ENCODE results near the gene TRIM59.

Gene TRIM59, protein sequence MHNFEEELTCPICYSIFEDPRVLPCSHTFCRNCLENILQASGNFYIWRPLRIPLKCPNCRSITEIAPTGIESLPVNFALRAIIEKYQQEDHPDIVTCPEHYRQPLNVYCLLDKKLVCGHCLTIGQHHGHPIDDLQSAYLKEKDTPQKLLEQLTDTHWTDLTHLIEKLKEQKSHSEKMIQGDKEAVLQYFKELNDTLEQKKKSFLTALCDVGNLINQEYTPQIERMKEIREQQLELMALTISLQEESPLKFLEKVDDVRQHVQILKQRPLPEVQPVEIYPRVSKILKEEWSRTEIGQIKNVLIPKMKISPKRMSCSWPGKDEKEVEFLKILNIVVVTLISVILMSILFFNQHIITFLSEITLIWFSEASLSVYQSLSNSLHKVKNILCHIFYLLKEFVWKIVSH

DNA sequence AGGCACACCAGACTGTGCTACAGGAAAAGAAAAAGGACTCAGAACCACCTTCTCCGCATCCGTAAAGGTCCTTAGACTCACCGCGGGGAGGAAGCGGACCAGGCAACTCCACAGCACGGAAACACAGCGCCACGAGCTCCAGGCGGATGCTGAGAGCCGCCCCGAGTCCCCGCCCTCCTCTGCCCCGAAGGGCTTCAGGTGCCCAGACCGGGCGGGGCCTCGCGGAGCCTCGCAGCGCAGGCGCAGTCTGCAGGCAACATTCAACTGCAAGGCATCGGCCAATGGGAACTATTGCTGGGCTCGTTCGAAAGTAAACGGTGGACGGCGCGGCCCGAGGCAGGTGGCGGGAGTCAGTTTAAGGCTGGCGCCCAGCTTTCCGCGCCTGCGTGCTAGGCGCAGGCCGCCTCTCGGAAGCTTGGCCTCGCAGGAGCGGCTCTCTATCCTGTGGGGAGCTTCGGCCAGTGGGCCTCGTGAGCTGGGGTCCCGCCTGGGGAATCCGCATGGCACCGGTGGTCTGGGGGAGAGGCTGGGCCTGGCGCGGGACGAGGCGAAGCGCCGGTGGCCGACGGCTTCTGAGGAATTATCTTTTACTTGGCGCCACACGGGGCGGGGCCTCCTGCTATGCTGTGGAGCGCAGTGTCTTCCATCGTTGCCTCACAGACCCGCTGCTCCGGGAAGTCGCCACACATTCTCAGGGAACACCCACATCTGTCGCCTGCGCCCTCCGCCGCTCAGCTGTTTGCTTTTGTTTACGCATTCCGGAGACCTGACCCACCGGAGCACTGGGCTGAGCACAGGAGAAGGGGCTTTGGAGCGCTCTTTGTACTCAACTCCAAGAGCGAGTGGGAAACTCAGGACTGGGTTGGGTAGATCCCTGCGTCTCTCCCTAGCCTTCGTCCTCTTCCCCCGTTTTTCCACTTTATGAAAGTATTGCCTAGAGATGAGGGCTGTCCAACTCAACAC lies at the start of gene TRIM59:
Gene TRIM59 (minus strand): TSS at position 151 of the 963 bp plus-strand sequence. CDS start 10,603 bp downstream, outside the sequence.
- peak; percentile 95 to 96 for DNase-seq

DNA sequence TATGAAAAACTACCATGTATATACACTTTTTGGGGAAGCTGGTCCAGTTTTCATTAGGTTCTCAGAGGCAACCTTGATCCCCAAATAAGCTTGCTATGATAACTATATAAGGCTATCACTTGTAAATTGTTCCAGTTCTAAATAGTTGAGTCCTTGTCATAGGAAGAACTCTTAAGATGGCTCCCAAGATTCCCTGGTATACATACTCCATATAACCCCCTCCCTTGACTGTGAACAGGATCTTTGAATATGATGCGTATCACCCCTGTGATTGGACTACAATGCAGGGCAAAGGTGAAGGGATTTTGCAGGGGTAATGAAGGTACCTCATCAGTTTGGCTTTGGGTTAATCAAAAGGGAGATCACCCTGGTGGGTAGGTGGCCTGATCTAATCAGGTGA lies 48.6 kb upstream of the TRIM59 start:
- DNase-seq, result no peak

DNA sequence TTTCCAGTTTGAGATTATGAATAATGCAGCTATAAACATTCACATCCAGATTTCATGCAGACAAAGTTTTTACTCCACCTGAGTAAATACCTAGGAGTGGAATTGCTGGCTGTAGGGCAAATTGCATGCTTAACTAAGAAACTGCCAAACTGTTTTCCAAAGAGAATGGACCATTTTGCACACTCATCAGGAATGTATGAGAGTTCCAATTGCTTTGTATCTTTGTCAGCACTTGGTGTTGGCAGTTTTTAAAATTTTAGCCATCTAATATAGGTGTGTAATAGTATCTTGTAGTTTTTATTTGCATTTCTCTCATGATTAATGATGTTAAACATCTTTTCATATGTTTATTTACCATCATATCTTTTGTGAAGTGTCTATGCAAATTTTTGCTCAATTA lies 40.6 kb upstream of the TRIM59 start:
- DNase-seq, result no peak

DNA sequence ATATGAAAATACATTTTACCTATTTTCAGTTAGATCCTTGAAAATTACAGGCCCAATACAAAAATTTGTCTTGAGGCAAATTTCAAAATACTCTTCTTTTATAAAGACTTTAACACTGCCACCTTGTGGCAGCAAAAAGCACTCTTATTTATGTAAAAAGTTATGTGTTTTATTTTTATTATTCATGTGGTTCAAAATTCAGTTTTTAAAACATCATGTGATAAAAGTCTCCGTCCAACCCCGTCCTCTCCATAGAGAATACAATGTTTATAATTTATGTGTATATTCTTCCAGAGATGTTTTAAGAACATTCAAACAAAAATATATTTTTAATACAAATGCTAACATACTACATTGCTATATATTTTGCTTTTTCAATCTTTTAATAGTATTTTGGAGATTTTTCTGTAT lies 36.9 kb upstream of the TRIM59 start:
- DNase-seq, result no peak

DNA sequence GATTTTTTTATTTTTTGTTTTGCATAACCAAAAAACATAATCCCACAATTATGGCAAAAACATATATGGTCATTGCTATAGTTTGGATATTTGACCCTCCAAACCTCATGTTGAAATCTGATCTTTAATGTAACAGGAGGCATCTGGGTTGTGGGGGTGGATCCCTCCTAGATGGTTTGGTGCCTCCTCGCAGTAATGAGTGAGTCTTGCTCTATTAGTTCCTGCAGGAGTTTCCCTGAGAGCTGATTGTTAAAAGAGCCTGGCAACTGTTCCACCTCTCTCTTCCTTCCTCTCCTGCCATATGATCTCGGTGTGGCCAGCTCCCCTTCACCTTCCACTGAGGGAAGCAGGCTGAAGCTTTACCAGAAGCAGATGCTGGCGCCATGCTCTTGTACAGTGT lies 33.2 kb upstream of the TRIM59 start:
- DNase-seq, result no peak

DNA sequence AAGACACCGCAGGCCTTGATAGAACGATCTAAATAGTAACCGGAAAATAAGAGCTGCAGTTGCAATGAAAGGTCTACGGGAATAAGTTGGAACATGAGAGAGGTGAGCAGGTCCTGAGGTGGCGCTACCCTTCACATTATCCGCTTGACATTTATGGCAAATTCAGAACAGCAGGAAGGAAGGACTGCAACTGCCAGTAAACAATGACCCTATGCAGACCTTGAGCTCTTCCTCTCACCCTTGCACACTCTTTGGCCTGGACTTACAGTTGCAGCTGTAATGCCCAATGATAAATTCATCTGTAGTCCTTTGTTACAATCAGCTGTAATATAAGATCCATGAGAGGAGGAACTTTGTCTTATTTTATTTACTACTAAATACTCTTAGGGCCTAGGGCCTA lies 32.3 kb upstream of the TRIM59 start:
- no peak for DNase-seq

DNA sequence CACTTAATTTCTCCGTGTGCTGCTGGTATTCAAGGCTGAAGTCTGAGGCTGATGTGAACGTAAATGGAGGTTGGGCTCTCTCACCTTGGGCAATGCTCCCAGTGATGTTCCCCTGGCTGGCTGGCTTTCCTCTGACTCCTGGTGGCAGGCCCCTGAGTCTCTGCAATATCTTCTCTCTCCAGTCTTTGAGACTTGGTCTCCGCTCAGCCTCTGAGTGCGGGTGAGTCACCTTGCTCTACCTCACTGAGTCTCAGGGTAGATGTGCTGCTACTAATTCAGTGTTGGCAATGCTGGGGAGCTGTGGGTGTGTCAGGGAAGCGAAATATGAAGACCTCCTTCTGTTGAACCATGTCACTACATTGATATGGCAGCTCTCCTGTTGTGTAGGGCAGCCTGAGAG lies 31.3 kb upstream of the TRIM59 start:
- no peak for DNase-seq

DNA sequence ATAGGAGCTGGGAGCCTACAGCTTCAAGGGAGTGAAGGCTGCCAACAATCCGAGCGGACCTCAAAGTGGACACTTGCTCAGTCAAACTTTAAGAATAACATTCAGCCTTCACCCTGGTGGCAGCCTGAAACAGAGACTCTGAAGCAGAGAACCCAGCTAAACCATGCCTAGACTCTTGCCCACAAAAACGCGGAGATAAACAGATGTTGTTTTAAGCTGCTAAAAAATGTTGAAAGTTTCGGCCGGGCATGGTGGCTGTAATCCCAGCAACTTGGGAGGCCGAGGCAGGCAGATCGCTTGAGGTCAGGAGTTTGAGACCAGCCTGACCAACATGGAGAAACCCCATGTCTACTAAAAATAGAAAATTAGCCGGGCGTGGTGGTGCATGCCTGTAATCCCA lies 29.8 kb upstream of the TRIM59 start:
- no peak for DNase-seq

DNA sequence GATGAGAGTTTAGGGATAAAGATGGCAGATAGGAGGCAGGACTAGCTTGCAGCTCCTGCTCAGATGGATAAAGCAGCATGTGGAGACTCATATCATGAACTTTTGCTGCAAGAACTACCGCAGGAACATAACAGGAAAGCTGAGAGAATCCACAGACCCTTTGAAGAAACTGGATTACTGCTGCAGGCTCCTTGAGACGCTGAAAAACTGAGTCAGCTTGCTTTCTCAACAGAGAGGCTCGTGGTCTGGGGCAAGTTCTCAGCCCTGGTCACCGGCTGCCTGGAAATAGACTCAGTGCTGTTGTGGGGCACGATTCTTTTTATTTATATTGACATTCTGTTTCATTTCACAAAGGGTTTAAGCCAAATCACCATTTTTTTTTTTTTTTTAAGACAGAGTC lies 28.8 kb upstream of the TRIM59 start:
- no peak for DNase-seq

DNA sequence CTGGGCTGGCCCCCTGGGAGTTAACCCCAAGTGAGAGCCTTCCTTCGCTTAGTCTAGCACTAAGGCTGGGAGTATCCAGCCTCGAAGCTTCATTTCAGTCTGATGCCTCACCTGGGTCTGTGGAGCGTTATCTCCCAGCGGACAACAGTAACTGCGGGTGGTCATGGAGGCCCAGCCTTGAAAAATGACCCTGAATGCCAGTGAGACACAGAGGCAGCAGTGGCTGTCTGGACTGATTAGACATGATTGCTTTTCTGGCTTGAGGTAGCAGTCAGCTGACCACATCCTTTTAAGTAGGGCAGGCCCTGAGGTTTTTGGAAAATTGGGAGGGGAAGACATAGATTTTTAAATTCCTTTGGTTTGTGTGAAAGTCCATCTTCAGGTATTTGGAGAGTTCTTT lies 28.2 kb upstream of the TRIM59 start:
- no peak for DNase-seq

DNA sequence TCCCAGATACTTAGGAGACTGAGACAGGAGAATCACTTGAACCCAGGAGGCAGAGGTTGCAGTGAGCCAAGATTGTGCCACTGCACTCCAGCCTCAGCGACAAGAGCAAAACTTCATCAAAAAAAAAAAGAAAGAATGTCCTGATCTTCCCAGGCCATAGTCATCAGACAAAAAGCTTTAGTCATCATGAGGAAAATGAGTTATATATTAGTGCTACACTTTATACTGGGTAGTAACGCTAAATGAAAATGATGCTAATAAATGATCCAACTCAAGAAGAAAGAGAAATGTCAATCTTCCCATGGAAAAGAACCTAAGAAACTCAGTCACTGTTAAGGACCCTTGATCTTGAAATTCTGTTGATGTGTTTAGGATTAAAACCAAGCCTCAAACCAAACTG lies 26.3 kb upstream of the TRIM59 start:
- no peak for DNase-seq

DNA sequence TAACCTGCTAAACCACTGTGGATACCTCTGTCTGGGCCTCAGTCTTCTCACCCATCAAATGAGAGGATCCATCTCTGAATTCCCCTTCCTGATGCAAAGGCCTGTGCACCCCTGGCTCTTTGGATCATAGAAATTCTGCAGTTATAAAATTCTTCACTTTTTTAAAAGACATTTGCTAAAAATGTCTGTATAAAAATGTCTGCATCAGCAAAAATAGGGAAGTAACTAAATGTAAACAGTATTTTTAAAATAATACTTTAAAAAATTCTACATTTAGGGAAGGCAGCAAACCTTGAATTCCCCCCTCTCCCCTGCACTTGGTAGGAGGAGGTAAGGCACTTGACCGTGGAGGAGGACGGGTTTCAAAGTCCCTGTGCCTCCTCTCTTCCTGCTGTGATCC lies 25.6 kb upstream of the TRIM59 start:
- DNase-seq, result no peak

DNA sequence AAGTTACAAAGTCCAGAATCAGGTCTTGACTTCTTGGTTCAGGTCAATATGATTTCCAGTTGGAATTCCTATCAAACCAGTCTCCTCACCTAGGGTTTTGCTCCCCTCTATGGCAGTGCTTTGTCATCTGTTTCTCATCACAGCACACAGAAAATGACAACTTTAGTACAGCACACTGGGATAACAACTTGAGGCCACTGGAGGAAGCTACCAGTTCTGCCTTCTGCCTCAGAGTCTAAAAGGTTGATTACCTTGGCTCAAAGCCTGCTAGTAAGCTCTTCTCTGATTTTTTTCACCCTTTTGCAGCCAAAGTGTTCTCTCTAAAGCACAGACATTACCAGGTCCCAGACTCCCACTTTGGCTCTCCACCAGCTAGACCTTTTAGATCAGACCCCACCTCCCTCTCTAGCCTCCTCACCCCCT lies 24.8 kb upstream of the TRIM59 start:
- DNase-seq, result no peak

DNA sequence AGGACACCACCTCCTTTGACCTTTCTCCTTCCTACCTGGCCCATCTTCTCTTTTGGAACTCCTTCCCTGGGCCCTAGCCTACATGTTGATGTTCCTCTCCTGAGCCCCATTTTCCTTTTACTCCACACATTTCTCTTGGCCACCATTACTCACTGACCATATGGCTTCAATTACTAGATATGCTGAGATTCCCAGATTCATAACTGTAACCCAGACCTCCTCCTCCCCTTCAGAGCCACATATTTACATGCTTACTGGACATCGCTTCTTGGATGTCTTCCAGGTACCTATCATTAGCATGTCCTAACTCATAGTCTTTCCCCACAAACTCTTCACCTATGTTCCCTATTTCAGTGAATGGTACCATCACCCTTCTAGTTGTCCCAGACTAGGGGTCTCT lies 24.4 kb upstream of the TRIM59 start:
- DNase-seq, result no peak

DNA sequence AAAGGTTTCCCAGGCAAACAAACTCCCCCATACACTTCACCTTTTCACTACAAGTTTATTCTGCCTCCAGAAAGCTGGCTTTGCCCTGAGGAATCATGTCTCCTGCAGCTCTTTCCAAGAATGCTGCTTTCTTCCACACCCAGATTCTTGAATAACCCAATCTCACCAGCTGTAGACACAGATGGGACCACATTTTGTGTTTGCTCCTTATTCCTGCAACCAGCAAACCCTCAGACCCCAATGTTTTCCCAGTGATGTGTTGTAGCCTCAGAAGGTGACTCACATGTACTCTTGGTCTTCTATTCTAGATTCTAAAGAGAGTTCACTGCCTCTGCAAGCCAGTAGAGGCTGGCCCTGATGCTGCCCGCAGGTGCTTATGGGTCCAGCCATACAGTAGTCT lies 23.6 kb upstream of the TRIM59 start:
- no peak for DNase-seq

DNA sequence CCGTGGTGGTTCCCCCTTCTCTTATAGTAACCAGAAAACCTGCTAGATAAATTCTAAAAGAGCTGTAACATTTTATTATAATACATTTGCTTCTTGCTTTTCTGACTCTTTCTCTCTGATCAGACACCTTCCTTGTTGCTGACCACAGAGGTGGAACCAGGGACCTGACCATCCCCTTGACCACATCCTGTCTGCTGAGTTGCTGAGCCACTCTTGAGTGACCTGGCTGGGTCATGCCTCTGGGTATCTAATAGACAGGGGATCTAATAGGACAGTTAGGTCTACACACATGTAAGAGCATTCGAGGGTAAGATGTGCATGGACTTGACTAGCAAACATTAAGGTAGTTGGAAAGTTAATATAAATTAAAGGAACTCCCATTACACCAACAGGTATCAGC lies 22.8 kb upstream of the TRIM59 start:
- no peak for DNase-seq

DNA sequence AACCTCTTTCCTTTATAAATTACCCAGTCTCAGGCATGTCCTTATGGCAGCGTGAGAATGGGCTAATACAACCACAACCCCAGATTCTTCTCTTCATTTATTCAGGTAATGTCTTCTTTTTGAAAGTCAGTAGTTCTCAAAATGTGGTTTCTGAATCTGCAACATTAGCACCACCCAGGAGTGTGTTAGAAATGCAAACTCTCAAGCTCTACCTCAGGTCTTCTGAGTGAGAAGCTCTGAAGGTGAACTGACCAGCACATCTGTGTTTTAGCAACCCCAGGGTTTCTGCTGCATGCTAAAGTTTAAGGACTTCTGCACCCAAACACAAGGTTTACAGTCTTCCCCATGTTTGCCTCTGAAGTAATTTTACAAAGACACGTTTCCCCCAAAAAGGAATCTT lies 22.3 kb upstream of the TRIM59 start:
- no peak for DNase-seq

DNA sequence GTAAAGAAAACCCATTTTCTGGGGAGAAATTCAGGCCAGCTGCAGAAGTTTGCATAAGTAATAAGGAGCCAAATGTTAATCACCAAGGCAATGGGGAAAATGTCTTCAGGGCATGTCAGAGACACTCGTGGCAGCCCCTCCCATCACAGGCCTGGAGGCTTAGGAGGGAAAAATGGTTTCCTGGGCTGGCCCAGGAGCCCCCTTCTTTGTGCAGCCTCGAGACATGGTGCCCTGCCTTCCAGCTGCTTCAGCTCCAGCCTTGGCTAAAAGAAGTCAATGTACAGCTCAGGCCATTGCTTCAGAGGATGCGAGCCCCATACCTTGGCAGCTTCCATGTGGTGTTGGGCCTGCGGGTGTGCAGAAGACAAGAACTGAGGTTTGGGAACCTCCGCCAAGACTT lies 20.6 kb upstream of the TRIM59 start:
- no peak for DNase-seq

DNA sequence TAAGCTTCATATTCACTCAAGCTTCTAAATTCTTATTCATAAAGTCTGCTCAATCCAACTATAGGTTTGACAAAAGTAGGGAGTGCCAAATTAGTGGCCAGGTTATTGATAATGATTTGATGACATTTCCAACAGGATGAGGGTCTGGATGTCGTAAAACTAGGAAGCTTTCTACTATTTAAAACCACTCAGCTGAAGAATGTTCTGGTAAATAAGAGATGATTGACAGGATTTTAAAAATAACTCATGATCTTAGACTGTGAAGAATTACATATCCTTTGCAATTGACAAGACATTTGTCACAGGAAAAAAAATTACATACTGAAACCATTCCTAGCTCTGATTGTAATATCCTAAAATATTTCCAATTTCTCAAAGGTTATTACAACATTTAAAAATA lies 15.4 kb upstream of the TRIM59 start:
- DNase-seq, result no peak

DNA sequence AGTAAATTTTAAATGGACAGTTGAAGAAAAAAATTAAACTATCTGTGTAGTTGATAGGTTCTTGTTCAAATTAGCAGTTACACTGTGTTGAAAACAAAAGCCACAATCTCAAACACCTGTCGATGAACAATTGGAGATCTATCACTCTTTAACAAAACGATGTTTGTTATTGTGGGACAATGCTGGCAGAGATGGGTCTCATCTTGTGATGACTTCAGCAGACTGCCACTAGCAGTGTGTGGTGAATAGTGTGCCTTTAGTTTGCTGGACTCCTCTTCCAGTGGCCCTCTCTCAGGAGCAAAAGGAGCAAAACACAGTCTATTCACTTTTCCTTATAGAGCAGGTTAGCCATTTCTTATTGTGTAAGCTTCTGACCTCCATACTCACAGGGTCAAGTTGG lies 14.7 kb upstream of the TRIM59 start:
- DNase-seq, result no peak

DNA sequence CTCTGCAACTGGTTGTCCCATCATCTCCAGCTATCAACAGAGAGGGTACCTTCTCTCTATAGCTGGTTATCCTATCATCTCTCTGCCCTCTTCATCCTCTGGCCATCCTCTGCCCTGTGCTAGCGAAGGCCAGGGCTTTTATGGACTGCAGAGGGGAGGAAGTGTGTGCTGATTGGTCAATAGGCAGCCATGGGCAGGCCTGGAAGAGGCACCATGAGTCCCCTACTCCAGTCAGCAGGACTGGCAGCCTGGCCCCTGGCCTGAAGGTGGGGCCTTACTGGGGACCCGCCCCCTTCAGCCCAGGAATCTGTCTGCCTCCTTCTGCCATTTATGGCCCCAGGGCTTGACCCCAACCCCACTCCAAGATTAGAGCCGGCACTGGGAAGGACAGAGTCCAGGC lies 10.4 kb upstream of the TRIM59 start:
- DNase-seq, result no peak

DNA sequence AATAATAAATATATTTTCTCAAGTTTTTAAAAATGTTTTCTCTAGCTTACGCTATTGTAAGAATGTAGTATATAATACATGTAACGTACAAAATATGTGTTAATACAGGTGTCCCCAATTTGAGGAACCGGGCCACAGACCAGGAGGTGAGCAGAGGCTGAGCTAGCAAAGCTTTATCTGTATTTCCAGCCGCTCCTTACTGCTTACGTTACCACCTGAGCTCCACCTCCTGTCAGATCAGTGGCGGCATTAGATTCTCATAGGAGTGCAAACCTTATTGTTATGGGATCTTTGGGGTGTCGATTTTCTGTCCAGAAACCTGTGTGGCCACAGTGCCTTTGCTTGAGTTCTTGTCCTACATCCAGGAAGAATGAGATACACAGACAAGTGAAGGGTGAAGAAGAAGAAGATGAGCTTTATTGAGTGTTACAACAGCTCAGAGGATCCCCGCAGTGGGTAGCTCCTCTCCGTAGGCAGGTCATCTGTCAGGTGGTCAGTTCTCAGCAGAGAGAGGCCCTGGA lies 9.9 kb upstream of the TRIM59 start:
- no peak for DNase-seq

DNA sequence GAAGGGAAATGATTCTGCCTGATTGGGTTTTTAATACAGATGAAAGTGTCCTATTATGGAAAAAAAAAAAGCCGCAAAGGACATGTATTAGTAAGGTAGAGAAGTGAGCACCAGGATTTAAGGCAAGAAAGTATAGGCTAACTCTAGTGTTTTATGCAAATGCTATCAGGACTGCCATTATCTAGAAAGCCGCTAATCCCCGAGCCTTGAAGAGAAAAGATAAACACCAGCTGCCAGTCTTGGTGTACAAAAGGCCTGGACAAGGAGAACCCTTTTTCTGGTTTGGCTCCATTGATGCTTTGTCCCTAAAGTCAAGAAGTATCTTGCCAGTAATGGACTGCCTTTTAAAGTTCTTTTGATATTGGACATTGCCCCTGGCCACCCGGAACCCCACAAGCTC lies 8.6 kb upstream of the TRIM59 start:
- DNase-seq, result no peak

DNA sequence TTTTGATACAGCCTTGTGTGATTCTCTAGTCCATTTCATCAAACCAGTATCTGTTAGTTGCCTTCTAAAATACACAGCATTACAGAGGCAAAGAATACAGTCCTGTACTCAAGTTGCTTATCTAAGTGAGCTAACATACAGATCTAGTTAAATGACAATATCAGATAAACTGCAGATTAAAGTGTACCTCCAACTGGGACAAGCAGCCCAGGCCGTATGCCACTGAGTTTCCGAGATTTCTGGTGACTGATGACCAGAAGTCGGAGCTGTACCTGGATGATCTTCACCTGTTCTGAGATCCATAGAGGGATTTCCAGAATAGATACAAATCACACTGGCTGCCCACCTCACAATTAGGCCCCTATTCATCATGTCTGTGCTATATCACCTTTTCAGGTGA lies 6.3 kb upstream of the TRIM59 start:
- no peak for DNase-seq

All from activated CD4-positive, alpha-beta T cell treated with anti-CD3 and anti-CD28 coated beads for 4 hours (primary cell).